HCT116 (cell line): Measurements from ENCODE around the gene DPEP3. TPM values are rescaled to one million over a fixed set of nuclear protein-coding genes. Genes with fewer than 3 reads are reported as not detected.

Experiments used
- ATAC-seq: fragments of 200-7000 bp; cut with Tn5 transposase; 2 replicates; pipeline ENCODE4 v1.9.1; 2020; ENCODE audit warnings: mild to moderate bottlenecking, moderate library complexity
- BruUV-seq: library from RNA; stranded (reverse); fragments of 400-500 nt; replicated peaks from 2 replicates; lab custom pipeline; 2021; lab: Mats Ljungman, UMichigan
- CTCF ChIA-PET: fragments of 300-600 bp; sonication (Branson Sonifier 250); formaldehyde crosslinking; loops from one replicate; lab custom pipeline; 2021; ENCODE audit warnings: antibody characterized with exemption; lab: Charles Lee
- POLR2A ChIA-PET: fragments of 300-600, 350-600 bp; sonication (Branson Sonifier 250); formaldehyde crosslinking; loops from one replicate; lab custom pipeline; 2021; ENCODE audit warnings: antibody characterized with exemption; lab: Charles Lee
- RAD21 ChIA-PET, 2 experiments: fragments of 300-600 bp; sonication (Branson Sonifier 250); formaldehyde crosslinking; loops; one replicate each; lab custom pipeline; 2023; ENCODE audit warnings: low total read pairs in 2 of 2; ENCODE audit not compliant: uncharacterized antibody in 2 of 2, unreplicated experiment in 2 of 2, low non-redundant PET in 1 of 2; lab: Charles Lee
- DNase-seq: peaks from one replicate; pipeline ENCODE4 v3.0.0-alpha.2; 2010; ENCODE audit warnings: low read depth, low spot score
- H2AFZ ChIP-seq: fragments of 200-600 bp; shearing (Covaris generic), sonication (generic); 2 replicates; pipeline ENCODE4 v1.6.1; 2017; ENCODE audit warnings: low read depth, mixed run types, mixed read lengths, antibody characterized with exemption, low read length; ENCODE audit not compliant: poor library complexity, severe bottlenecking
- H3K27ac ChIP-seq: 2 replicates; pipeline ENCODE4 v1.5.1; 2012; ENCODE audit warnings: low read depth, low read length
- H3K27me3 ChIP-seq: fragments of 200-600 bp; sonication (generic); 2 replicates; pipeline ENCODE4 v1.6.1; 2016; ENCODE audit warnings: mixed run types, low read length, mixed read lengths; ENCODE audit not compliant: insufficient read depth
- H3K36me3 ChIP-seq, 2 experiments: fragments of 200-500 bp in 1 of 2; fragments of 200-600 bp in 1 of 2; sonication (Bioruptor generic) in 1 of 2; sonication (generic) in 1 of 2; 2 replicates each; pipeline versions ENCODE4 v1.5.1 to v1.6.1; 2014 to 2016; ENCODE audit warnings: low read length in 2 of 2, inconsistent platforms in 1 of 2, mixed read lengths in 1 of 2, mixed run types in 1 of 2; ENCODE audit not compliant: insufficient read depth in 2 of 2, control insufficient read depth in 1 of 2
- H3K4me1 ChIP-seq, 2 experiments: fragments of 200-600 bp in 1 of 2; sonication (generic) in 1 of 2; 2 replicates each; pipeline versions ENCODE4 v1.5.1 to v1.6.1; 2012 to 2017; ENCODE audit warnings: low read length in 2 of 2, inconsistent platforms in 1 of 2, mild to moderate bottlenecking in 1 of 2, mixed read lengths in 1 of 2, mixed run types in 1 of 2, moderate library complexity in 1 of 2; ENCODE audit not compliant: insufficient read depth in 2 of 2, control insufficient read depth in 1 of 2
- H3K4me2 ChIP-seq: fragments of 200-600 bp; sonication (generic); 2 replicates; pipeline ENCODE4 v1.6.1; 2017; ENCODE audit warnings: mixed run types, low read length, mixed read lengths
- H3K4me3 ChIP-seq, 2 experiments: fragments of 200-600 bp in 1 of 2; sonication (generic) in 1 of 2; replicated peaks in 1 of 2; 2 replicates each; pipeline ENCODE4 v1.5.1; 2011 to 2016; ENCODE audit warnings: low read length in 2 of 2, control low read depth in 1 of 2, low read depth in 1 of 2, mild to moderate bottlenecking in 1 of 2, mixed read lengths in 1 of 2, mixed run types in 1 of 2
- H3K79me2 ChIP-seq: fragments of 200-600 bp; sonication (generic); 2 replicates; pipeline ENCODE4 v1.6.1; 2017; ENCODE audit warnings: mild to moderate bottlenecking, mixed run types, low read length, moderate library complexity, mixed read lengths; ENCODE audit not compliant: insufficient read depth
- H3K9ac ChIP-seq: fragments of 200-600 bp; sonication (generic); 2 replicates; pipeline ENCODE4 v1.6.1; 2016; ENCODE audit warnings: low read length, mixed read lengths
- H3K9me2 ChIP-seq: fragments of 200-600 bp; sonication (generic), shearing (Covaris generic); 2 replicates; pipeline ENCODE4 v1.6.1; 2017; ENCODE audit warnings: mixed run types, mild to moderate bottlenecking, moderate library complexity; ENCODE audit not compliant: insufficient read depth
- H3K9me3 ChIP-seq, 2 experiments: fragments of 200-500 bp in 1 of 2; fragments of 200-600 bp in 1 of 2; sonication (Bioruptor generic) in 1 of 2; sonication (generic) in 1 of 2; 2 replicates each; pipeline ENCODE4 v1.6.1; 2014 to 2017; ENCODE audit warnings: low read length in 2 of 2, mixed read lengths in 2 of 2, inconsistent platforms in 1 of 2, low read depth in 1 of 2, mild to moderate bottlenecking in 1 of 2, mixed run types in 1 of 2, moderate library complexity in 1 of 2; ENCODE audit not compliant: control insufficient read depth in 1 of 2, insufficient read depth in 1 of 2
- H4K20me1 ChIP-seq: fragments of 200-600 bp; sonication (generic), shearing (Covaris generic); 2 replicates; pipeline ENCODE4 v1.6.1; 2017; ENCODE audit warnings: mixed run types, mild to moderate bottlenecking, moderate library complexity; ENCODE audit not compliant: insufficient read depth
- CEBPB ChIP-seq: IDR thresholded peaks from 2 replicates; pipeline ENCODE4 v1.6.1; 2012; ENCODE audit warnings: low read depth
- EZH2phosphoT487 ChIP-seq: fragments of 200-600 bp; IDR thresholded peaks from 2 replicates; pipeline ENCODE4 v1.6.1; 2018; ENCODE audit warnings: antibody characterized with exemption, borderline replicate concordance
- POLR2AphosphoS5 ChIP-seq: IDR thresholded peaks from 2 replicates; pipeline ENCODE4 v1.6.1; 2011; ENCODE audit warnings: mild to moderate bottlenecking, low read depth, low read length, moderate library complexity
- RAD21 ChIP-seq: IDR thresholded peaks from 2 replicates; pipeline ENCODE4 v1.6.1; 2012; ENCODE audit warnings: low read depth, mild to moderate bottlenecking
- YY1 ChIP-seq: IDR thresholded peaks from 2 replicates; pipeline ENCODE4 v1.6.1; 2011; ENCODE audit warnings: low read length, low read depth, moderate library complexity, mild to moderate bottlenecking; ENCODE audit not compliant: insufficient replicate concordance; ENCODE audit errors: extremely low read depth
- intact Hi-C: fragments of 100-400 bp; cut with micrococcal nuclease; formaldehyde crosslinking; loops from 2 replicates; pipeline ENCODE4 v1.10.0; 2022
- total RNA-seq: library from RNA; stranded (reverse); gene quantifications from one replicate; pipeline ENCODE4 v1.2.1, GENCODE V29; 2021; ENCODE audit not compliant: unreplicated experiment
- TF ChIP-seq, protein P1 (sequence below), 3 experiments: fragments of 200-600 bp in 1 of 3; sonication (generic) in 1 of 3; IDR thresholded peaks in 2 of 3; conservative IDR thresholded peaks in 1 of 3; 2 replicates each; pipeline ENCODE4 v1.5.1; 2012 to 2017; ENCODE audit warnings: low read depth in 2 of 3, low read length in 2 of 3, antibody characterized with exemption in 1 of 3, borderline replicate concordance in 1 of 3, control low read depth in 1 of 3, mild to moderate bottlenecking in 1 of 3, mixed read lengths in 1 of 3, mixed run types in 1 of 3, moderate library complexity in 1 of 3; ENCODE audit not compliant: insufficient read depth in 1 of 3

Gene DPEP3
- total RNA-seq, 1 experiment from 2014 or later = not detected

DNA sequence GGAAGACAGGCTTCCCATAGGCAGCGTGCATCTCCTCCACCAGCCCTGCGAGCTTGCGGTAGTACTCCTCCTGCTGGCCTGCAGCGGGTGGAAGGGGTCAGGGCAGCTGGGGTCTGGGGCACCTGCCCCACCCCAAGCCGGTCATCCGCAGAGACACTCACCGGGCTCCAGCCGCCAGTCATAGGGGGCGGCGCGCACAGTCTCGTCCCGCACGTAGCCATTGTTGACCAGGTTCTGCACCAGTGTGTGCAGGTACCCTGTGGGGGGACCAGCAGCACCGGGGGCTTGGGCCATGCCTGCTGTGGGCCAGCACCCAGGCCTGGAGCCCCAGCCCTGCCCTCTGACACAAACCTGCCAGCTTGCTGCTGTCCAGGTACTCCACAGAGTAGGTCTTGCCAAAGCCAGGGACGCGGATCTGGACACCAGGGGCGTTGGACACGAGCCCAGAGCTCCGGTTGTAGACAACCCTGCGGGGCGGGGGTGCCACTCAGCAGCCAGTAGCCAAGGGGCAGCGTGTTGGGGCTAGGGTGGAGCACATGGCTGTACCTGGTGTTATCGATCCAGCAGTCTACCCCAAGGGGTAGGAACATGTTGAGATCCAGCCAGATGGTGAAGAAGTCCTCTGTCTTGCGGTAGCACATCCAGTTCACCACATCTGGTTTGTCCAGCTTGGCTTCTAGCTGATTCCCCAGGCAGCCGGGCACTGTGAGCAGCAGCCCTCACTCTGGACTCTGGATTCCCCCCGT, 37.6 kb downstream of the DPEP3 start:
- BruUV-seq = no TSS peak
- CTCF ChIA-PET = interaction anchor here (1.0 to 1.7 kb wide), 5 partner anchors 24 to 321 kb away, joined by 3 to 8 read pairs (median 4); no protein-coding TSS in a partner anchor
- Histone ChIP-seq H3K4me3 (no peak overlapping the region), H2AFZ (no peak overlapping the region), H3K79me2 (no peaks in the 10 kb centered on the region; the same call in 1 of the 2 replicates), H4K20me1 (no peaks in the 10 kb centered on the region), H3K36me3 (peaks cover 0 to 15% of the 10 kb centered on the region in 2 experiments; a peak in 2 of 4 replicates), H3K9ac (no peak overlapping the region), H3K9me3 (no peaks in the 10 kb centered on the region), H3K27me3 (no peaks in the 10 kb centered on the region), H3K4me1 (peaks cover 0 to 16% of the 10 kb centered on the region in 2 experiments; a peak in 2 of 4 replicates), H3K4me2 (no peak overlapping the region), H3K27ac (peak overlapping the region; percentile 25; the same call in 1 of the 2 replicates), H3K9me2 (no peaks in the 10 kb centered on the region)
- peak; percentile 8; the same call in 1 of the 2 replicates for TF ChIP-seq POLR2AphosphoS5
- TF ChIP-seq, protein P1, sequence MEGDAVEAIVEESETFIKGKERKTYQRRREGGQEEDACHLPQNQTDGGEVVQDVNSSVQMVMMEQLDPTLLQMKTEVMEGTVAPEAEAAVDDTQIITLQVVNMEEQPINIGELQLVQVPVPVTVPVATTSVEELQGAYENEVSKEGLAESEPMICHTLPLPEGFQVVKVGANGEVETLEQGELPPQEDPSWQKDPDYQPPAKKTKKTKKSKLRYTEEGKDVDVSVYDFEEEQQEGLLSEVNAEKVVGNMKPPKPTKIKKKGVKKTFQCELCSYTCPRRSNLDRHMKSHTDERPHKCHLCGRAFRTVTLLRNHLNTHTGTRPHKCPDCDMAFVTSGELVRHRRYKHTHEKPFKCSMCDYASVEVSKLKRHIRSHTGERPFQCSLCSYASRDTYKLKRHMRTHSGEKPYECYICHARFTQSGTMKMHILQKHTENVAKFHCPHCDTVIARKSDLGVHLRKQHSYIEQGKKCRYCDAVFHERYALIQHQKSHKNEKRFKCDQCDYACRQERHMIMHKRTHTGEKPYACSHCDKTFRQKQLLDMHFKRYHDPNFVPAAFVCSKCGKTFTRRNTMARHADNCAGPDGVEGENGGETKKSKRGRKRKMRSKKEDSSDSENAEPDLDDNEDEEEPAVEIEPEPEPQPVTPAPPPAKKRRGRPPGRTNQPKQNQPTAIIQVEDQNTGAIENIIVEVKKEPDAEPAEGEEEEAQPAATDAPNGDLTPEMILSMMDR (IDR thresholded peaks at IDR 0.05 in 2 of 3, conservative IDR thresholded peaks at IDR 0.05 in 1 of 3; ENCODE audit: borderline replicate concordance in 1 of 3, insufficient read depth in 1 of 3, low read depth in 2 of 3, low read length in 2 of 3) = no peak
- POLR2A ChIA-PET = no interaction called here
- ATAC-seq (peak; percentile 24), DNase-seq (no peak)
- intact Hi-C loops = no loop called here
- RAD21 ChIA-PET = interaction anchor here in 1 of 2 experiments (0.6 kb wide), 1 partner anchor 809 kb away, joined by 3 read pairs; no protein-coding TSS in a partner anchor

DNA sequence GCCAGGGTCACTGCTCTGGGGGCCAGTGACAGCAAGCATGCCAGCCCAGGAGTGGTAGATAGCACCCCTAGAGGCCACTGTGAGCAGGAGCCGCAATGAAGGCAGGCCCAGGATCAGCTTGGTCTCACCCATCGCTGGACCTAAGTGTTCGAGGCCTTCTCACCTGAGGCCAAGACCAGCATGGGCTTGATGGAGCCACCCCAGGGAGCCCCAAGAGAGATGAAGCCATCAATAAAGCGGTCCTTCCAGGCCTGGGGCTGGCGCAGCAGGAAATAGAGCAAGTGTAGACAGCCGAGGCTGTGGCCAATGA, 38.1 kb downstream of the DPEP3 start:
- BruUV-seq = no TSS peak
- H3K27ac ChIP-seq = peak overlapping the region; percentile 15; the same call in 1 of the 2 replicates
- H3K4me1 ChIP-seq = peaks cover under 1 to 20% of the 10 kb centered on the region in 2 experiments; a peak in 3 of 4 replicates
- no peak overlapping the region for H3K9ac ChIP-seq
- intact Hi-C loops = no loop called here
- ATAC-seq (peak; percentile 85), DNase-seq (no peak)
- H3K36me3 ChIP-seq = peaks cover 0 to 10% of the 10 kb centered on the region in 2 experiments; a peak in 2 of 4 replicates
- ChIA-PET CTCF (interaction anchor here (1.0 to 1.7 kb wide), 5 partner anchors 25 to 322 kb away, joined by 3 to 8 read pairs (median 4); no protein-coding TSS in a partner anchor), POLR2A (no interaction called here), RAD21 (interaction anchor here in 1 of 2 experiments (0.6 kb wide), 1 partner anchor 810 kb away, joined by 3 read pairs; no protein-coding TSS in a partner anchor)
- H3K27me3 ChIP-seq = no peaks in the 10 kb centered on the region
- no peak overlapping the region for H2AFZ ChIP-seq
- no peaks in the 10 kb centered on the region for H3K9me3 ChIP-seq
- no peak overlapping the region for H3K4me2 ChIP-seq
- no peak overlapping the region for H3K4me3 ChIP-seq
- no peaks in the 10 kb centered on the region for H3K9me2 ChIP-seq
- peaks cover 4% of the 10 kb centered on the region; the same call in 1 of the 2 replicates for H3K79me2 ChIP-seq
- TF ChIP-seq CEBPB (no peak), RAD21 (peak; percentile 52), EZH2phosphoT487 (no peak), YY1 (no peak)
- TF ChIP-seq, protein P1 (IDR thresholded peaks at IDR 0.05 in 2 of 3, conservative IDR thresholded peaks at IDR 0.05 in 1 of 3; ENCODE audit: borderline replicate concordance in 1 of 3, insufficient read depth in 1 of 3, low read depth in 2 of 3, low read length in 2 of 3) = peak in 2 of 3 experiments; percentile 86 to 88; a peak in 5 of 6 replicates
- no peaks in the 10 kb centered on the region for H4K20me1 ChIP-seq
